Keratinocyte (primary cell): ENCODE results near the gene RUVBL2. TPM values are rescaled to one million over a fixed set of nuclear protein-coding genes. Genes with fewer than 3 reads are reported as not detected.
"Not testable (repeated sequence)": the region's sequence is repeated elsewhere in the genome, so short reads cannot be mapped to it uniquely, and the experiment has no call there.

ENCODE experiments used
- DNase-seq: peaks from one replicate; pipeline ENCODE4 v3.0.0-alpha.2; 2011; ENCODE audit warnings: low read depth, missing footprints, low spot score
- FAIRE-seq: peaks from 2 replicates; lab custom pipeline; 2011; peaks lifted over from hg19 to GRCh38; lab: Jason Lieb, UNC
- H2AFZ ChIP-seq: 2 replicates; pipeline ENCODE4 v1.6.0; 2012; ENCODE audit warnings: low read length, control low read depth, inconsistent platforms; ENCODE audit not compliant: control insufficient read depth
- H3K27ac ChIP-seq: 2 replicates; pipeline ENCODE4 v1.5.1; 2011; ENCODE audit warnings: low read length; ENCODE audit not compliant: control insufficient read depth, insufficient read depth
- H3K27me3 ChIP-seq: 3 replicates; pipeline ENCODE4 v1.6.0; 2011; ENCODE audit warnings: low read length; ENCODE audit not compliant: control insufficient read depth, insufficient read depth; ENCODE audit errors: extremely low read depth
- H3K36me3 ChIP-seq, 2 experiments: 2 replicates in 1 of 2; 3 replicates in 1 of 2; pipeline ENCODE4 v1.5.1; 2011; ENCODE audit warnings: low read length in 2 of 2, mild to moderate bottlenecking in 1 of 2; ENCODE audit not compliant: control insufficient read depth in 2 of 2, insufficient read depth in 2 of 2; ENCODE audit errors: extremely low read depth in 1 of 2
- H3K4me1 ChIP-seq: 3 replicates; pipeline ENCODE4 v1.5.1; 2011; ENCODE audit warnings: low read length; ENCODE audit not compliant: control insufficient read depth, insufficient read depth; ENCODE audit errors: extremely low read depth
- H3K4me2 ChIP-seq: 3 replicates; pipeline ENCODE4 v1.6.0; 2011; ENCODE audit warnings: low read depth, low read length; ENCODE audit not compliant: control insufficient read depth, insufficient read depth; ENCODE audit errors: extremely low read depth
- H3K4me3 ChIP-seq, 3 experiments: fragments of 200-600 bp in 1 of 3; sonication (generic) in 1 of 3; 2 replicates in 2 of 3; 3 replicates in 1 of 3; pipeline ENCODE4 v1.5.1; 2011 to 2016; ENCODE audit warnings: low read length in 3 of 3, mild to moderate bottlenecking in 3 of 3, control low read depth in 2 of 3, inconsistent platforms in 1 of 3, low read depth in 1 of 3, mixed read lengths in 1 of 3, mixed run types in 1 of 3, moderate library complexity in 1 of 3; ENCODE audit not compliant: control insufficient read depth in 2 of 3, insufficient read depth in 2 of 3; ENCODE audit errors: extremely low read depth in 1 of 3
- H3K79me2 ChIP-seq: 2 replicates; pipeline ENCODE4 v1.6.0; 2012; ENCODE audit warnings: low read length; ENCODE audit not compliant: control insufficient read depth, insufficient read depth
- H3K9ac ChIP-seq: 3 replicates; pipeline ENCODE4 v1.6.0; 2011; ENCODE audit warnings: low read length; ENCODE audit not compliant: control insufficient read depth, insufficient read depth; ENCODE audit errors: extremely low read depth
- H3K9me1 ChIP-seq: 3 replicates; pipeline ENCODE4 v1.6.0; 2011; ENCODE audit warnings: low read length; ENCODE audit not compliant: control insufficient read depth, insufficient read depth; ENCODE audit errors: extremely low read depth
- H3K9me3 ChIP-seq: 2 replicates; pipeline ENCODE4 v1.5.1; 2012; ENCODE audit warnings: low read depth, low read length; ENCODE audit not compliant: control insufficient read depth
- H4K20me1 ChIP-seq: 3 replicates; pipeline ENCODE4 v1.6.0; 2011; ENCODE audit warnings: low read length; ENCODE audit not compliant: control insufficient read depth, insufficient read depth; ENCODE audit errors: extremely low read depth
- EZH2 ChIP-seq: IDR thresholded peaks from one replicate; pipeline ENCODE4 v1.6.1; 2012; ENCODE audit warnings: inconsistent platforms, mild to moderate bottlenecking, low read length, moderate library complexity
- dilution Hi-C: fragments of 300-500 bp; cut with MboI; formaldehyde crosslinking; loops from one replicate; pipeline ENCODE4 v1.7.0; 2020; ENCODE audit warnings: low sequenced_read_pairs; ENCODE audit not compliant: extremely low pct_ligation_motif_present
- polyA plus RNA-seq, 5 experiments: library from polyadenylated mRNA; depleted of rRNA in 3 of 5; stranded (reverse) in 3 of 5; stranded (forward) in 1 of 5; unstranded in 1 of 5; fragments of >200 nt; gene quantifications; 1 replicate in 1 of 5; 2 replicates in 3 of 5; 3 replicates in 1 of 5; pipeline versions ENCODE4 v1.2.1 to v1.2.3, GENCODE V29; 2011 to 2012; ENCODE audit warnings: missing spikeins in 2 of 5, low read depth in 1 of 5, low replicate concordance in 1 of 5
- TF ChIP-seq, protein P1 (sequence below), 3 experiments: IDR thresholded peaks in 1 of 3; conservative IDR thresholded peaks in 1 of 3; optimal IDR thresholded peaks in 1 of 3; 2 replicates in 2 of 3; 3 replicates in 1 of 3; pipeline versions ENCODE3 to v1.5.1; 2011; ENCODE audit warnings: low read length in 3 of 3, mild to moderate bottlenecking in 3 of 3, moderate library complexity in 2 of 3, control low read depth in 1 of 3, inconsistent platforms in 1 of 3; ENCODE audit not compliant: insufficient read depth in 2 of 3; ENCODE audit errors: extremely low read depth in 1 of 3

RUVBL2 gene
- polyA plus RNA-seq, 1 donor (not counting 4 experiments of a cell fraction or from before 2014, with no cell fraction given), result 126 TPM

- H3K27ac ChIP-seq, result no peak overlapping the region
- no peak overlapping the region for H3K9ac ChIP-seq
- H3K4me3 ChIP-seq, result no peak overlapping the region
- no peaks in the 10 kb centered on the region for H3K9me3 ChIP-seq
- peaks cover 18% of the 10 kb centered on the region for H3K4me1 ChIP-seq
- no peak for FAIRE-seq
- no peaks in the 10 kb centered on the region for H3K9me1 ChIP-seq
- H2AFZ ChIP-seq, result no peak overlapping the region
- H3K27me3 ChIP-seq, result peaks cover 11% of the 10 kb centered on the region
- dilution Hi-C loops, result no loop called here
- DNase-seq, result no peak
- H3K79me2 ChIP-seq, result no peaks in the 10 kb centered on the region
- peaks cover 0 to under 1% of the 10 kb centered on the region in 2 experiments for H3K36me3 ChIP-seq
- no peaks in the 10 kb centered on the region for H4K20me1 ChIP-seq
- no peak overlapping the region for H3K4me2 ChIP-seq
- no peak for TF ChIP-seq EZH2
- TF ChIP-seq, protein P1, sequence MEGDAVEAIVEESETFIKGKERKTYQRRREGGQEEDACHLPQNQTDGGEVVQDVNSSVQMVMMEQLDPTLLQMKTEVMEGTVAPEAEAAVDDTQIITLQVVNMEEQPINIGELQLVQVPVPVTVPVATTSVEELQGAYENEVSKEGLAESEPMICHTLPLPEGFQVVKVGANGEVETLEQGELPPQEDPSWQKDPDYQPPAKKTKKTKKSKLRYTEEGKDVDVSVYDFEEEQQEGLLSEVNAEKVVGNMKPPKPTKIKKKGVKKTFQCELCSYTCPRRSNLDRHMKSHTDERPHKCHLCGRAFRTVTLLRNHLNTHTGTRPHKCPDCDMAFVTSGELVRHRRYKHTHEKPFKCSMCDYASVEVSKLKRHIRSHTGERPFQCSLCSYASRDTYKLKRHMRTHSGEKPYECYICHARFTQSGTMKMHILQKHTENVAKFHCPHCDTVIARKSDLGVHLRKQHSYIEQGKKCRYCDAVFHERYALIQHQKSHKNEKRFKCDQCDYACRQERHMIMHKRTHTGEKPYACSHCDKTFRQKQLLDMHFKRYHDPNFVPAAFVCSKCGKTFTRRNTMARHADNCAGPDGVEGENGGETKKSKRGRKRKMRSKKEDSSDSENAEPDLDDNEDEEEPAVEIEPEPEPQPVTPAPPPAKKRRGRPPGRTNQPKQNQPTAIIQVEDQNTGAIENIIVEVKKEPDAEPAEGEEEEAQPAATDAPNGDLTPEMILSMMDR (optimal IDR thresholded peaks at IDR 0.05 in 1 of 3, IDR thresholded peaks at IDR 0.05 in 1 of 3, conservative IDR thresholded peaks at IDR 0.05 in 1 of 3; ENCODE audit: extremely low read depth in 1 of 3, insufficient read depth in 2 of 3, low read length in 3 of 3), result no peak
Measured at GRCh38 chr19:49020931-49021895, 27.5 kb downstream of the RUVBL2 start.

GRCh38 chr19:49022116-49022515, 28.4 kb downstream of the RUVBL2 start:
- H3K4me2 ChIP-seq, result no peak overlapping the region
- peaks cover 18% of the 10 kb centered on the region for H3K4me1 ChIP-seq
- H3K9me3 ChIP-seq, result no peaks in the 10 kb centered on the region
- TF ChIP-seq, protein P1 (optimal IDR thresholded peaks at IDR 0.05 in 1 of 3, IDR thresholded peaks at IDR 0.05 in 1 of 3, conservative IDR thresholded peaks at IDR 0.05 in 1 of 3; ENCODE audit: extremely low read depth in 1 of 3, insufficient read depth in 2 of 3, low read length in 3 of 3), result no peak
- TF ChIP-seq EZH2, result no peak
- no peak for FAIRE-seq
- dilution Hi-C loops, result no loop called here
- H3K4me3 ChIP-seq, result no peak overlapping the region
- H3K9me1 ChIP-seq, result no peaks in the 10 kb centered on the region
- H3K27me3 ChIP-seq, result peaks cover 11% of the 10 kb centered on the region
- H3K36me3 ChIP-seq, result no peaks in the 10 kb centered on the region
- no peak for DNase-seq
- H2AFZ ChIP-seq, result no peak overlapping the region
- no peak overlapping the region for H3K9ac ChIP-seq
- H3K27ac ChIP-seq, result no peak overlapping the region
- H3K79me2 ChIP-seq, result no peaks in the 10 kb centered on the region
- no peaks in the 10 kb centered on the region for H4K20me1 ChIP-seq

- DNase-seq, H2AFZ ChIP-seq, H3K4me2 ChIP-seq, dilution Hi-C loops, H3K79me2 ChIP-seq, H3K9me1 ChIP-seq, FAIRE-seq, H3K36me3 ChIP-seq, H3K9ac ChIP-seq, H3K9me3 ChIP-seq, H3K27ac ChIP-seq, H3K4me3 ChIP-seq, H4K20me1 ChIP-seq, H3K4me1 ChIP-seq: not testable (repeated sequence)
- H3K27me3 ChIP-seq, result peaks cover 11% of the 10 kb centered on the region
Measured at GRCh38 chr19:49024233-49024632, 30.5 kb downstream of the RUVBL2 start, which contains the start of gene CGB3. Gene CGB3, minus strand, starts transcription at chr19:49024333. Its CDS starts 362 bp downstream, at chr19:49023971.
